Measurements from ENCODE around the gene YKT6. TPM values are rescaled to one million over a fixed set of nuclear protein-coding genes. Genes with fewer than 3 reads are reported as not detected.
"Not testable (repeated sequence)": the region's sequence is repeated elsewhere in the genome, so short reads cannot be mapped to it uniquely, and the experiment has no call there.

Gene YKT6
- total RNA-seq, 1 donor from 2014 or later, result 92.8 TPM

- H3K4me3 Mint-ChIP-seq, result no peak overlapping the region
- no peak overlapping the region for H3K27ac Mint-ChIP-seq
- H3K36me3 Mint-ChIP-seq (ENCODE audit: low read depth), result no peaks in the 10 kb centered on the region
- H3K4me1 Mint-ChIP-seq, result no peaks in the 10 kb centered on the region
- intact Hi-C loops (cut with micrococcal nuclease), result no loop called here
- DNase-seq, result no peak
- H3K27me3 Mint-ChIP-seq, result peaks cover 12% of the 10 kb centered on the region
- no peaks in the 10 kb centered on the region for H3K9me3 Mint-ChIP-seq
These were observed 40.8 kb upstream of the YKT6 start for GRCh38 chr7:44159824-44160630.

- no peaks in the 10 kb centered on the region for H3K36me3 Mint-ChIP-seq (ENCODE audit: low read depth)
- no peaks in the 10 kb centered on the region for H3K4me1 Mint-ChIP-seq
- H3K9me3 Mint-ChIP-seq, result no peaks in the 10 kb centered on the region
- peaks cover 15% of the 10 kb centered on the region for H3K27me3 Mint-ChIP-seq
- no peak overlapping the region for H3K4me3 Mint-ChIP-seq
- DNase-seq, result no peak
- intact Hi-C loops (cut with micrococcal nuclease), result no loop called here
- no peak overlapping the region for H3K27ac Mint-ChIP-seq
These were observed 39.4 kb upstream of the YKT6 start for GRCh38 chr7:44161371-44161770.

GRCh38 chr7:44162179-44162578, 38.6 kb upstream of the YKT6 start:
- DNase-seq, result no peak

GRCh38 chr7:44162785-44163395, 37.9 kb upstream of the YKT6 start:
- H3K4me1 Mint-ChIP-seq, result peaks cover 1% of the 10 kb centered on the region
- no peak for DNase-seq
- peaks cover 18% of the 10 kb centered on the region for H3K27me3 Mint-ChIP-seq
- H3K4me3 Mint-ChIP-seq, result no peak overlapping the region
- H3K9me3 Mint-ChIP-seq, result no peaks in the 10 kb centered on the region
- no peak overlapping the region for H3K27ac Mint-ChIP-seq
- no peaks in the 10 kb centered on the region for H3K36me3 Mint-ChIP-seq (ENCODE audit: low read depth)
- intact Hi-C loops (cut with micrococcal nuclease), result no loop called here

More at GRCh38 chr7:44162179-44162578, 38.6 kb upstream of the YKT6 start:
- Mint-ChIP-seq H3K9me3 (no peaks in the 10 kb centered on the region), H3K27ac (no peak overlapping the region), H3K27me3 (peaks cover 17% of the 10 kb centered on the region), H3K4me1 (no peaks in the 10 kb centered on the region), H3K4me3 (no peak overlapping the region), H3K36me3 (ENCODE audit: low read depth) (no peaks in the 10 kb centered on the region)
- intact Hi-C loops (cut with micrococcal nuclease), result no loop called here

GRCh38 chr7:44163591-44163990, 37.2 kb upstream of the YKT6 start:
- Mint-ChIP-seq H3K4me1 (peaks cover 2% of the 10 kb centered on the region), H3K9me3 (no peaks in the 10 kb centered on the region), H3K4me3 (no peak overlapping the region), H3K36me3 (ENCODE audit: low read depth) (no peaks in the 10 kb centered on the region), H3K27ac (no peak overlapping the region), H3K27me3 (peaks cover 18% of the 10 kb centered on the region)
- no peak for DNase-seq
- intact Hi-C loops (cut with micrococcal nuclease), result no loop called here

GRCh38 chr7:44167920-44168319, 32.9 kb upstream of the YKT6 start:
- DNase-seq, result no peak
- Mint-ChIP-seq H3K4me3 (no peak overlapping the region), H3K36me3 (ENCODE audit: low read depth) (no peaks in the 10 kb centered on the region), H3K27ac (no peak overlapping the region), H3K4me1 (peaks cover 2% of the 10 kb centered on the region), H3K9me3 (no peaks in the 10 kb centered on the region), H3K27me3 (peaks cover 22% of the 10 kb centered on the region)
- intact Hi-C loops (cut with micrococcal nuclease), result no loop called here

GRCh38 chr7:44171901-44172300, 28.9 kb upstream of the YKT6 start:
- H3K4me1 Mint-ChIP-seq; H3K36me3 Mint-ChIP-seq (ENCODE audit: low read depth); H3K27ac Mint-ChIP-seq; H3K9me3 Mint-ChIP-seq; intact Hi-C loops (cut with micrococcal nuclease); H3K4me3 Mint-ChIP-seq; DNase-seq: not testable (repeated sequence)
- H3K27me3 Mint-ChIP-seq, result peaks cover 19% of the 10 kb centered on the region

- H3K4me3 Mint-ChIP-seq, result no peak overlapping the region
- intact Hi-C loops (cut with micrococcal nuclease), result no loop called here
- H3K4me1 Mint-ChIP-seq, result peaks cover 2% of the 10 kb centered on the region
- no peak for DNase-seq
- no peaks in the 10 kb centered on the region for H3K9me3 Mint-ChIP-seq
- H3K27ac Mint-ChIP-seq, result no peak overlapping the region
- H3K36me3 Mint-ChIP-seq (ENCODE audit: low read depth), result no peaks in the 10 kb centered on the region
- peaks cover 20% of the 10 kb centered on the region for H3K27me3 Mint-ChIP-seq
These were observed 28.4 kb upstream of the YKT6 start for GRCh38 chr7:44172352-44172751.

- intact Hi-C loops (cut with micrococcal nuclease), result no loop called here
- H3K4me3 Mint-ChIP-seq, result no peak overlapping the region
- DNase-seq, result no peak
- H3K27ac Mint-ChIP-seq, result no peak overlapping the region
- H3K9me3 Mint-ChIP-seq, result no peaks in the 10 kb centered on the region
- no peaks in the 10 kb centered on the region for H3K36me3 Mint-ChIP-seq (ENCODE audit: low read depth)
- H3K27me3 Mint-ChIP-seq, result peaks cover 20% of the 10 kb centered on the region
- H3K4me1 Mint-ChIP-seq, result peaks cover under 1% of the 10 kb centered on the region
These were observed 27.9 kb upstream of the YKT6 start for GRCh38 chr7:44172803-44173424.

GRCh38 chr7:44173911-44174693, 26.7 kb upstream of the YKT6 start:
- Mint-ChIP-seq H3K4me3 (no peak overlapping the region), H3K4me1 (no peaks in the 10 kb centered on the region), H3K27ac (no peak overlapping the region), H3K9me3 (no peaks in the 10 kb centered on the region), H3K27me3 (peaks cover 18% of the 10 kb centered on the region), H3K36me3 (ENCODE audit: low read depth) (no peaks in the 10 kb centered on the region)
- DNase-seq, result no peak
- intact Hi-C loops (cut with micrococcal nuclease), result no loop called here

- H3K27ac Mint-ChIP-seq; H3K9me3 Mint-ChIP-seq; H3K4me3 Mint-ChIP-seq; H3K4me1 Mint-ChIP-seq; H3K36me3 Mint-ChIP-seq (ENCODE audit: low read depth); intact Hi-C loops (cut with micrococcal nuclease); DNase-seq: not testable (repeated sequence)
- H3K27me3 Mint-ChIP-seq, result peaks cover 18% of the 10 kb centered on the region
These were observed 26.2 kb upstream of the YKT6 start for GRCh38 chr7:44174694-44174948.

- Mint-ChIP-seq H3K4me3 (no peak overlapping the region), H3K27me3 (peaks cover 15% of the 10 kb centered on the region), H3K9me3 (no peaks in the 10 kb centered on the region), H3K4me1 (no peaks in the 10 kb centered on the region), H3K27ac (no peak overlapping the region), H3K36me3 (ENCODE audit: low read depth) (no peaks in the 10 kb centered on the region)
- no peak for DNase-seq
- intact Hi-C loops (cut with micrococcal nuclease), result no loop called here
These were observed 25.0 kb upstream of the YKT6 start for GRCh38 chr7:44175730-44176129.

- H3K9me3 Mint-ChIP-seq, result no peaks in the 10 kb centered on the region
- no peaks in the 10 kb centered on the region for H3K36me3 Mint-ChIP-seq (ENCODE audit: low read depth)
- H3K27ac Mint-ChIP-seq, result no peak overlapping the region
- no peaks in the 10 kb centered on the region for H3K4me1 Mint-ChIP-seq
- no peak overlapping the region for H3K4me3 Mint-ChIP-seq
- intact Hi-C loops (cut with micrococcal nuclease), result no loop called here
- H3K27me3 Mint-ChIP-seq, result peaks cover 13% of the 10 kb centered on the region
- DNase-seq, result no peak
These were observed 24.3 kb upstream of the YKT6 start for GRCh38 chr7:44176486-44176885.

- Mint-ChIP-seq H3K27me3 (peaks cover 13% of the 10 kb centered on the region), H3K4me1 (no peaks in the 10 kb centered on the region), H3K4me3 (no peak overlapping the region), H3K36me3 (ENCODE audit: low read depth) (no peaks in the 10 kb centered on the region), H3K27ac (no peak overlapping the region), H3K9me3 (peaks cover 7% of the 10 kb centered on the region)
- no peak for DNase-seq
- intact Hi-C loops (cut with micrococcal nuclease), result no loop called here
These were observed 23.1 kb upstream of the YKT6 start for GRCh38 chr7:44177570-44178131.

All from activated CD4-positive, alpha-beta T cell treated with anti-CD3 and anti-CD28 coated beads, Interleukin-2, amount 10 ng/mL, durations not matched to agents 24 days and 14 days (primary cell).